Keratinocyte (primary cell): ENCODE measurements around the gene GTF2F1.

Experiments
- EZH2 ChIP-seq: IDR thresholded peaks from one replicate; pipeline ENCODE4 v1.6.1; 2012; ENCODE audit warnings: inconsistent platforms, mild to moderate bottlenecking, low read length, moderate library complexity
- TF ChIP-seq, protein P1 (sequence below), 3 experiments: IDR thresholded peaks in 1 of 3; conservative IDR thresholded peaks in 1 of 3; optimal IDR thresholded peaks in 1 of 3; 2 replicates in 2 of 3; 3 replicates in 1 of 3; pipeline versions ENCODE3 to v1.5.1; 2011; ENCODE audit warnings: low read length in 3 of 3, mild to moderate bottlenecking in 3 of 3, moderate library complexity in 2 of 3, control low read depth in 1 of 3, inconsistent platforms in 1 of 3; ENCODE audit not compliant: insufficient read depth in 2 of 3; ENCODE audit errors: extremely low read depth in 1 of 3

DNA sequence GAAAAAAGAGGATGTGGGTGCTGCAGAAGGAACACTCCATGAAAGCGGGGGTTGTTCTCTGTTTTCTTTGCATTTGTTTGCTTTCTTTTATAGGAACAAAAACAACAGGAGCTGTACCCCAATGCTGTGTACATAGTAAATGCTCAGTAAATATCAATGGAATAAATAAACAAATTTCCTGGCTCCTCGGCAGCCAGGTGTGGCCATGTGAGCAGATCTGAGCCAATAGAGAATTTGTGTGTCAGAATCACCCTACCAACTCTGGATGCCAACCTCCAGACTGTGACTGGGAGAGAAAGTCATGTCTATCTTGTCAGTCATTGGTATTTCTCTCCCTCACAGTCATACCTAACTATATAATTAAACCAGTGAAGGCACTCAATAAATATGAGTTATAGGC, 42.3 kb downstream of the GTF2F1 start:
- TF ChIP-seq EZH2: no peak
- TF ChIP-seq, protein P1, sequence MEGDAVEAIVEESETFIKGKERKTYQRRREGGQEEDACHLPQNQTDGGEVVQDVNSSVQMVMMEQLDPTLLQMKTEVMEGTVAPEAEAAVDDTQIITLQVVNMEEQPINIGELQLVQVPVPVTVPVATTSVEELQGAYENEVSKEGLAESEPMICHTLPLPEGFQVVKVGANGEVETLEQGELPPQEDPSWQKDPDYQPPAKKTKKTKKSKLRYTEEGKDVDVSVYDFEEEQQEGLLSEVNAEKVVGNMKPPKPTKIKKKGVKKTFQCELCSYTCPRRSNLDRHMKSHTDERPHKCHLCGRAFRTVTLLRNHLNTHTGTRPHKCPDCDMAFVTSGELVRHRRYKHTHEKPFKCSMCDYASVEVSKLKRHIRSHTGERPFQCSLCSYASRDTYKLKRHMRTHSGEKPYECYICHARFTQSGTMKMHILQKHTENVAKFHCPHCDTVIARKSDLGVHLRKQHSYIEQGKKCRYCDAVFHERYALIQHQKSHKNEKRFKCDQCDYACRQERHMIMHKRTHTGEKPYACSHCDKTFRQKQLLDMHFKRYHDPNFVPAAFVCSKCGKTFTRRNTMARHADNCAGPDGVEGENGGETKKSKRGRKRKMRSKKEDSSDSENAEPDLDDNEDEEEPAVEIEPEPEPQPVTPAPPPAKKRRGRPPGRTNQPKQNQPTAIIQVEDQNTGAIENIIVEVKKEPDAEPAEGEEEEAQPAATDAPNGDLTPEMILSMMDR (optimal IDR thresholded peaks at IDR 0.05 in 1 of 3, IDR thresholded peaks at IDR 0.05 in 1 of 3, conservative IDR thresholded peaks at IDR 0.05 in 1 of 3; ENCODE audit: extremely low read depth in 1 of 3, insufficient read depth in 2 of 3, low read length in 3 of 3): no peak
